ENCODE results near the gene MDH2. TPM values are rescaled to one million over a fixed set of nuclear protein-coding genes. Genes with fewer than 3 reads are reported as not detected.
"Not testable (repeated sequence)": the region's sequence is repeated elsewhere in the genome, so short reads cannot be mapped to it uniquely, and the experiment has no call there.

MDH2 gene
- total and polyA plus RNA-seq, 8 donors: 41.1 to 227 (median 85.3) TPM

DNA sequence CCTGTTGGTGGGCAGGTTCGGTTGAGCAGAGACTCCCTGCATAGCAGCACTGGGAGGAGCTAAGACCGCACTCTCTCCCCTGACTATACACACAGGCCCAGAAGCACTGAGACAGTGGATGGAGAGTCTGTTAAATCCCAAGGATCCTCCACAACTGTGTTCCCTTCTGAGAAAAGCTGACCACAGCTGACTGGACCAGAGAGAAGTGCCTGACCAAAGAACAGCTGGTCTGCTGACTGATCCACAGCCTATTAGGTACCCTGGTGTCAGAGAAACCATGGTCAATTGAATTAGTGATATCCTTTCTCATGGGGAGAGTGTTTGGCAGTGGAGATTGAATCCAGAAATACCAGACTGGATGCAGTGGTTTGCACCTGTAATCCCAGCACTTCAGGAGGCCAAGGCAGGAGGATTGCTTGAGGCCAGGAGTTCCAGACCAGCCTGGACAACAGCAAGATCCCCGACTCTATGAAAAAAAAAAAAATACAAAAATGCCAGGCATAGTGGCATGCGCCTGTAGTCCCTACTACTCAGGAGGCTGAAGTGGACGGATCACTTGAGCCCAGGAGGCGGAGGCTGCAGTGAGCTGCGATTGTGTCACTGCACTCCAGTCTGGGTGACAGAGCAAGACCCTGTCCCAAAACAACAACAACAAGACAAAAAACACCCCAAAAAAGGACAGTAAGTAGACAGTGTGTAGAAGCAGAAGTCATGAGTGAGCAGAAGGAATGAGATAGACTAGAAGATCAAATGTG lies 25.7 kb upstream of the MDH2 start:
- no peaks in the 10 kb centered on the region for H3K27me3 ChIP-seq
- peaks cover 11 to 68% (median 51%) of the 10 kb centered on the region in 4 donors for H3K36me3 ChIP-seq
- no peak overlapping the region for H3K27ac ChIP-seq
- no peak overlapping the region for H3K4me3 ChIP-seq
- intact Hi-C loops (cut with DNase I; ENCODE audit: low total_unique reads): loop anchor here (5.0 kb wide), 1 partner anchor 155 kb away; no protein-coding TSS in a partner anchor
- 89 to 96% (median 94%) methylated on average over 7 of the region's 7 CpGs for WGBS, 5 donors
- no peaks in the 10 kb centered on the region for H3K9me3 ChIP-seq
- peaks cover 0 to 4% (median 0%) of the 10 kb centered on the region in 4 donors for H3K4me1 ChIP-seq
- TF ChIP-seq, protein P1, sequence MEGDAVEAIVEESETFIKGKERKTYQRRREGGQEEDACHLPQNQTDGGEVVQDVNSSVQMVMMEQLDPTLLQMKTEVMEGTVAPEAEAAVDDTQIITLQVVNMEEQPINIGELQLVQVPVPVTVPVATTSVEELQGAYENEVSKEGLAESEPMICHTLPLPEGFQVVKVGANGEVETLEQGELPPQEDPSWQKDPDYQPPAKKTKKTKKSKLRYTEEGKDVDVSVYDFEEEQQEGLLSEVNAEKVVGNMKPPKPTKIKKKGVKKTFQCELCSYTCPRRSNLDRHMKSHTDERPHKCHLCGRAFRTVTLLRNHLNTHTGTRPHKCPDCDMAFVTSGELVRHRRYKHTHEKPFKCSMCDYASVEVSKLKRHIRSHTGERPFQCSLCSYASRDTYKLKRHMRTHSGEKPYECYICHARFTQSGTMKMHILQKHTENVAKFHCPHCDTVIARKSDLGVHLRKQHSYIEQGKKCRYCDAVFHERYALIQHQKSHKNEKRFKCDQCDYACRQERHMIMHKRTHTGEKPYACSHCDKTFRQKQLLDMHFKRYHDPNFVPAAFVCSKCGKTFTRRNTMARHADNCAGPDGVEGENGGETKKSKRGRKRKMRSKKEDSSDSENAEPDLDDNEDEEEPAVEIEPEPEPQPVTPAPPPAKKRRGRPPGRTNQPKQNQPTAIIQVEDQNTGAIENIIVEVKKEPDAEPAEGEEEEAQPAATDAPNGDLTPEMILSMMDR (IDR thresholded peaks at IDR 0.05): no peak
- TF ChIP-seq EP300 (IDR thresholded peaks at IDR 0.05) (no peak), POLR2AphosphoS5 (IDR thresholded peaks at IDR 0.05) (no peak), POLR2A (IDR thresholded peaks at IDR 0.05) (no peak)
- DNase-seq: no peak

DNA sequence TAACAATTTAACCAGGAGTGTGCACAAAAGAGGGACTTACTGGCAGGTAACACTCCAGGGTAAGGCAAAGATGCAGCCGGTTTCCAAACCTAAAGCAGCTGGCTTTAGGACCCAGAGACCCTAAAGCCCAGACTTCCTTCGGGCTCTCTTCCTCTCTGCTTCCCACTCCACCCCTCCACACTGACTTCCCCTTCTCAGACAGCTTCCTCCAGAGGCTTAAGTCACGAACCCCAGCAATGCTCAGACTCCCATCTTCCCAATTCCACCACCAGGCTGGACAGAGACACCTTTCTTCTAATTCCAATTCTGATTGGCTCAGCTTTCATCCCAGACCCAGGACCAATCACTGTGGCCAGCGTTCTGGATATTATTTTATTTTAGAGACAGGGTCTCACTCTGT lies 24.9 kb upstream of the MDH2 start:
- Histone ChIP-seq H3K9me3 (no peaks in the 10 kb centered on the region), H3K27me3 (no peaks in the 10 kb centered on the region), H3K36me3 (peaks cover 11 to 71% (median 56%) of the 10 kb centered on the region in 4 donors), H3K27ac (no peak overlapping the region), H3K4me3 (no peak overlapping the region), H3K4me1 (peaks cover 0 to 4% (median 0%) of the 10 kb centered on the region in 4 donors)
- no peak for TF ChIP-seq POLR2AphosphoS5 (IDR thresholded peaks at IDR 0.05)
- TF ChIP-seq POLR2A (IDR thresholded peaks at IDR 0.05): no peak
- no peak for TF ChIP-seq EP300 (IDR thresholded peaks at IDR 0.05)
- TF ChIP-seq, protein P1 (IDR thresholded peaks at IDR 0.05): no peak
- DNase-seq: peak in 1 of 2 donors; percentile 23
- WGBS, 5 donors: 47 to 64% (median 58%) methylated on average over 4 of the region's 4 CpGs
- intact Hi-C loops (cut with DNase I; ENCODE audit: low total_unique reads): loop anchor here (5.0 kb wide), 1 partner anchor 156 kb away; no protein-coding TSS in a partner anchor

DNA sequence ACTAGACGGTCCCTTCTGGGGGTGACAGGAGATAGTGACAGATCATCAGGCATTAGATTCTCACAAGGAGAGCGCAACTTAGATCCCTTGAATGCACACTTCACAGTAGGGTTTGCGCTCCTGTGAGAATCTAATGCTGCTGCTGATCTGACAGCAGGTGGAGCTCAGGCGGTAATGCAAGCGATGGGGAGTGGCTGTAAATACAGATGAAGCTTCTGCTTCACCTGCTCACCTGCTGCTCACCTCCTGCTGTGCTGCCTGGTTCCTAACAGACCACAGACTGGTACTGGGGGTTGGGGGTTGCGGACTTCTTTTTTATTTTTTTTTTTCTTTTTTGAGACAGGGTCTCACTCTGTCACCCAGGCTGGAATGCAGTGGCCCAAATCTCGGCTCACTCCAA lies 18.2 kb upstream of the MDH2 start:
- DNase-seq; H3K9me3 ChIP-seq; H3K27ac ChIP-seq; H3K27me3 ChIP-seq; intact Hi-C loops (cut with DNase I; ENCODE audit: low total_unique reads); H3K4me3 ChIP-seq; H3K4me1 ChIP-seq: not testable (repeated sequence)
- peaks cover 6 to 50% (median 41%) of the 10 kb centered on the region in 4 donors for H3K36me3 ChIP-seq
- 88 to 96% (median 92%) methylated on average over 7 of the region's 7 CpGs for WGBS, 5 donors

DNA sequence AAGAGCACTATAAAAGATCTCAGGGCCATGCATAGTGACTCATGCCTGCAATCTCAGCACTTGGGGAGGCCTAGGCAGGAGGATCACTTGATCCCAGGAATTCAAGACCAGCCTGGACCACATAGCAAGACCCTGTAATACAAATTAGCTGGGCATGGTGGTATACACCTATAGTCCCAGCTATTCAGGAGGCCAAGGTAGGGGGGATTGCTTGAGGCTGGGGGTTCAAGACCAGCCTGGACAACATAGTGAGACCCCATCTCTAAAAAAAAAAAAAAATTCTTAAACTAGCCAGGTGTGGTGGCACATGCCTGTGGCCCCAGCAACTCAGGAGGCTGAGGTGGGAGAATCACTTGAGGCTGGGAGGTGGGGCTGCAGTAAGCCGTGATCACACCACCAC lies 15.9 kb upstream of the MDH2 start:
- H3K27me3 ChIP-seq: no peaks in the 10 kb centered on the region

More for the DNA sequence above, 15.9 kb upstream of the MDH2 start:
- no peak for DNase-seq
- Histone ChIP-seq H3K9me3 (no peaks in the 10 kb centered on the region), H3K27ac (no peak overlapping the region), H3K36me3 (peaks cover 4 to 29% (median 27%) of the 10 kb centered on the region in 4 donors), H3K4me3 (no peak overlapping the region), H3K4me1 (no peaks in the 10 kb centered on the region)
- WGBS, 5 donors: 89 to 100% (median 94%) methylated on average over 1 of the region's 1 CpG
- TF ChIP-seq EP300 (IDR thresholded peaks at IDR 0.05): no peak
- no peak for TF ChIP-seq POLR2AphosphoS5 (IDR thresholded peaks at IDR 0.05)
- TF ChIP-seq, protein P1 (IDR thresholded peaks at IDR 0.05): no peak
- no peak for TF ChIP-seq POLR2A (IDR thresholded peaks at IDR 0.05)
- intact Hi-C loops (cut with DNase I; ENCODE audit: low total_unique reads): no loop called here

All from stomach (tissue), 9 donors.